HUES48 (cell line): ENCODE measurements around the gene KLHL29.

ENCODE experiments used
- H3K27ac ChIP-seq: one replicate; pipeline ENCODE4 v1.7.0; 2013; ENCODE audit warnings: low read depth, low read length, inconsistent platforms
- H3K27me3 ChIP-seq: 2 replicates; pipeline ENCODE4 v1.6.1; 2013; ENCODE audit warnings: mild to moderate bottlenecking, low read length; ENCODE audit not compliant: control insufficient read depth, insufficient read depth
- H3K36me3 ChIP-seq: 2 replicates; pipeline ENCODE4 v1.6.1; 2013; ENCODE audit warnings: low read length; ENCODE audit not compliant: control insufficient read depth, insufficient read depth
- H3K4me1 ChIP-seq: 2 replicates; pipeline ENCODE4 v1.6.1; 2013; ENCODE audit warnings: mild to moderate bottlenecking, low read length; ENCODE audit not compliant: control insufficient read depth, insufficient read depth
- H3K4me3 ChIP-seq: 2 replicates; pipeline ENCODE4 v1.5.1; 2013; ENCODE audit warnings: mild to moderate bottlenecking, low read depth, low read length
- H3K9ac ChIP-seq: 2 replicates; pipeline ENCODE4 v1.6.1; 2013; ENCODE audit warnings: mild to moderate bottlenecking, low read depth, low read length, moderate library complexity
- H3K9me3 ChIP-seq: 2 replicates; pipeline ENCODE4 v1.6.1; 2013; ENCODE audit warnings: low read length; ENCODE audit not compliant: control insufficient read depth, insufficient read depth

The KLHL29 gene

DNA sequence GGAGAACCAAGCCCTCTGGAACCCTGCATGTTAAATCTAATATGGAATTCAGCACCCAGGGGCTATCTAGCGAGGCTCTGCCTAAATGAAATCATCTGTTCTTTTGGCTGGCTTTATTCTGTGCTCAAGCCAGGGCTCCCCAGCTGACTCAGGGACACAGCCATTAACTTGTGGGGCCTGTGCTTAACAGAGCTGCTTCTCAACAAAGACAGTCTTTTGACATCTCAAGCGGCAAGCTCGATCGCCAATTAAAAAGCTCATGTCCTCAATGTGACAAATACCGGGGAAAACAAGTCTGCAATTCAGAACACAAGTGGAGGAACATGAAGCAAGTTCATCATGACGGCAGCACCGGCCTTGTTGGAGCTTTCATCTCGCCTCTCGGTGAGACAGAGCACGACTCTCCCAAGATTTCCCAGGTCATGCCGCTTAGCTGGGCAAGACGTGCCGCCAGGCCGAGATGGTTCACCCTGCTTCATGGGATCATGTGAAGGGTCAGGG is 64.9 kb downstream of the KLHL29 start:
- Histone ChIP-seq H3K9ac (no peak overlapping the region), H3K36me3 (no peaks in the 10 kb centered on the region), H3K27ac (no peak overlapping the region), H3K4me1 (no peaks in the 10 kb centered on the region), H3K27me3 (no peaks in the 10 kb centered on the region), H3K4me3 (no peak overlapping the region), H3K9me3 (no peaks in the 10 kb centered on the region)

GRCh38 chr2:23452372-23452771 is 67.4 kb downstream of the KLHL29 start:
- Histone ChIP-seq H3K9ac (no peak overlapping the region), H3K4me1 (no peaks in the 10 kb centered on the region), H3K36me3 (no peaks in the 10 kb centered on the region), H3K4me3 (no peak overlapping the region), H3K27ac (no peak overlapping the region), H3K9me3 (no peaks in the 10 kb centered on the region), H3K27me3 (no peaks in the 10 kb centered on the region)

- H3K4me1 ChIP-seq, result no peaks in the 10 kb centered on the region
Measured at GRCh38 chr2:23452853-23453420, 68.0 kb downstream of the KLHL29 start.

DNA sequence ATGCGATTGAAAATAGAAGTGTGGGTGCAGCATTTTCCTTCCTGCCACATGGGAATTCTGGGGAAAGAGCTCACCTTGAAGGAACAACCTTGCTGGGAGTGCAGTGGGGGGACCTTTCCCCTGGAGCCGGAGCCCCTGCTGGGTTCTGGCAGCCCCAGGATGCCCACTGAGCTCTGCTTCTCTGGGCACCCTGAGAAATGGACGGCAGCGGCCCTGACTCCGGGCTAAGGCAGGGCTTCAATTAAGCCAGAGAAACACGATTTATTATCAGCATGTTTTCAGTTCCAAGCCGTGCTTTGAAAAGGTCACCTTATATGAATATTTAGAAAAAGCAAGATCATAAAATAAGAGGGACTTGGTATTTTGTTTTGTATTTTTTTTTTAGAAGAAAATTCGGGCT is 68.5 kb downstream of the KLHL29 start:
- Histone ChIP-seq H3K9me3 (no peaks in the 10 kb centered on the region), H3K36me3 (no peaks in the 10 kb centered on the region), H3K9ac (no peak overlapping the region), H3K4me3 (no peak overlapping the region), H3K4me1 (no peaks in the 10 kb centered on the region), H3K27me3 (no peaks in the 10 kb centered on the region), H3K27ac (no peak overlapping the region)

More at GRCh38 chr2:23452853-23453420, 68.0 kb downstream of the KLHL29 start:
- H3K4me3 ChIP-seq, result no peak overlapping the region
- H3K27me3 ChIP-seq, result no peaks in the 10 kb centered on the region
- no peak overlapping the region for H3K27ac ChIP-seq
- H3K9me3 ChIP-seq, result no peaks in the 10 kb centered on the region
- H3K9ac ChIP-seq, result no peak overlapping the region
- no peaks in the 10 kb centered on the region for H3K36me3 ChIP-seq

DNA sequence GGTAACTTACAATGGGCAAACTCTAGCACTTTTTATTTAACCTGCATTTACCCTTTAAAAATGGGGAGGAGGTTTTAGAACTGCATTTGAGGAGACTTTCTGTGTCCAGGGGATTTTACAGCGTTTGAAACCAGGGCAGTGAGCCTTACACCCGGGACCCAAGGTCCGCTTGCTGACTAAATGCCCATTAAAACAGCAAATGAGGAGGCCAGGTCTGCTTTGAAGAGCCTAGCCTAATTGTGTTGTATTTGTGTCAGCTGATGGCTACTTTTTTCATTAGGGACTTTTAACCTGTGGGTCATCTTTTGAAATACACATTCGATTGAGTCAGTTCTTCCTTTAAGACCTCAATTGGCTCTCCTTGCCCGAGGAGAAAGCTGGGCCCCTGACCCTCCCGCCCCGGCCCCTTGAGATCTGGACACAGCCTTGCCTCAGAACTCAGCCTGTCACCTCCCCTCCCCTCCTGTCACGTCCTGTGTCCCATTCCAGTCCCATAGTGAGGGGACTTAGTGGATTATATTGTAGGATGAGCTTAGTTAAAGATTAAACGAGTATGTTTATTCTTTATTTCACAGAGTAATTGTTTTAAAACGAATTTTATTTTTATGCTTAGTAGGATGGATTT is 69.0 kb downstream of the KLHL29 start:
- Histone ChIP-seq H3K36me3 (no peaks in the 10 kb centered on the region), H3K4me1 (no peaks in the 10 kb centered on the region), H3K9me3 (no peaks in the 10 kb centered on the region), H3K9ac (no peak overlapping the region), H3K27ac (no peak overlapping the region), H3K27me3 (no peaks in the 10 kb centered on the region), H3K4me3 (no peak overlapping the region)

GRCh38 chr2:23454501-23455120 is 69.6 kb downstream of the KLHL29 start:
- Histone ChIP-seq H3K36me3 (no peaks in the 10 kb centered on the region), H3K4me1 (no peaks in the 10 kb centered on the region), H3K27ac (no peak overlapping the region), H3K4me3 (no peak overlapping the region), H3K27me3 (no peaks in the 10 kb centered on the region), H3K9me3 (no peaks in the 10 kb centered on the region), H3K9ac (no peak overlapping the region)

GRCh38 chr2:23456396-23456795 is 71.4 kb downstream of the KLHL29 start:
- Histone ChIP-seq H3K27ac (no peak overlapping the region), H3K36me3 (no peaks in the 10 kb centered on the region), H3K9me3 (no peaks in the 10 kb centered on the region), H3K4me1 (no peaks in the 10 kb centered on the region), H3K4me3 (no peak overlapping the region), H3K9ac (no peak overlapping the region), H3K27me3 (no peaks in the 10 kb centered on the region)

- Histone ChIP-seq H3K4me3 (no peak overlapping the region), H3K27ac (no peak overlapping the region), H3K36me3 (no peaks in the 10 kb centered on the region), H3K9ac (no peak overlapping the region), H3K27me3 (no peaks in the 10 kb centered on the region), H3K4me1 (no peaks in the 10 kb centered on the region), H3K9me3 (no peaks in the 10 kb centered on the region)
Measured at GRCh38 chr2:23456881-23457760, 72.1 kb downstream of the KLHL29 start.

DNA sequence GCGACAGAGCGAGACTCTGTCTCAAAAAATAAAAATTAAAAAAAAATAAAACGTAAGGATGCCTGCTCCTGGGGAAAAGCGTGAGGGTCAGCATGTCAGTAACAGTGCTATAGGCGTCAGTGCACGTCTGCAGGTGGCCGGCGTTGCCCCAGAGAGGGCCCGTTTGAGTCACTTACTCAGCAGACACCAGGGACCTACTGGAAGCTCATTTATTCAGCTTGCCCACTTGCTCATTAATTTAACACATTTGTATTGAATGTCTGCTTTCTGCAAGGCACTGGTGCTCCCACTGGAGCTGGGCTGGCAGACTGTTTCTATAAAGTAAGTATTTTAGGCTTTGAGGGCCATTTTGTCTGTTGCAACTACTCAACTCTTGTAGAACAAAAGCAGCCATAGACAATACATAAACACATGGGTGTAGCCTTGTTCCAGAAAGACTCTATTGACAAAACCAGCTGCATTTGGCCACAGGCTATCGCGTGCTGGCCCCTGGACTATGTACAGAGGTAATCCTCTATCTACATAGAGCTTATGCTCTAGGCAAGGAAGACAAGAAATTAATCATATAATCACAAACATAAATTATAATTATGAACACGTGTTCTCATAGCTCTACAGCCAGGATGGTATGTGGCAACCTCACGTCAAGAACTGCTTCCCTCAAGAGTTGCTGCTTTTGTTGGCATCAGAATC is 73.2 kb downstream of the KLHL29 start:
- Histone ChIP-seq H3K9me3 (no peaks in the 10 kb centered on the region), H3K27me3 (no peaks in the 10 kb centered on the region), H3K27ac (no peak overlapping the region), H3K9ac (no peak overlapping the region), H3K4me3 (no peak overlapping the region), H3K36me3 (no peaks in the 10 kb centered on the region), H3K4me1 (no peaks in the 10 kb centered on the region)

DNA sequence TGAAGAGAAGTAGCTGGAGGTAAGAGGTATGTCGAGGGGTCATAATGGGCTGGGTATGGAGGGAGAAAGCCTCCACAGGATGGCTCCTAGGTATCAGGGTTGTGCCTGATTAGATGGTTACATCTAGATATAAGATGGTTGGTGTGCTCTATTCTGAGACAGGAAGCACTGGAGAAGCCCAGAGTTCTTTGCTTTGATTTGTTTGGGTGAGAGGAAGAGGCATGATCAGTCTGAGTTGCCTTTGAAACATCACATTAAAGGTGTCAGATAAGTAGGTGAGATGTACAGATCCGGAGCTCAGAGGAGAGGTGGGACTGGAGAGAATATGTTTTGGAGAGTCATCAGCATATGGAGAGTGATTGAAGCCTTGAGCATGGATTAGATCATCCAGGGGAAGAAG is 74.1 kb downstream of the KLHL29 start:
- Histone ChIP-seq H3K36me3 (no peaks in the 10 kb centered on the region), H3K9me3 (no peaks in the 10 kb centered on the region), H3K4me3 (no peak overlapping the region), H3K9ac (no peak overlapping the region), H3K27ac (no peak overlapping the region), H3K27me3 (no peaks in the 10 kb centered on the region), H3K4me1 (no peaks in the 10 kb centered on the region)
